HT1080 (cell line): ENCODE results near the gene TBXA2R. TPM values are rescaled to one million over a fixed set of nuclear protein-coding genes. Genes with fewer than 3 reads are reported as not detected.

Source experiments
- DNase-seq: peaks from one replicate; pipeline ENCODE4 v3.0.0-alpha.2; 2015; ENCODE audit warnings: low read depth
- total RNA-seq: library from RNA; depleted of rRNA; stranded (reverse); fragments of >200 nt; shearing (Covaris generic); gene quantifications from 2 replicates; pipeline ENCODE4 v1.2.3, GENCODE V29; 2014

TBXA2R gene
- total RNA-seq, 1 experiment from 2014 or later: 0.96 TPM

DNA sequence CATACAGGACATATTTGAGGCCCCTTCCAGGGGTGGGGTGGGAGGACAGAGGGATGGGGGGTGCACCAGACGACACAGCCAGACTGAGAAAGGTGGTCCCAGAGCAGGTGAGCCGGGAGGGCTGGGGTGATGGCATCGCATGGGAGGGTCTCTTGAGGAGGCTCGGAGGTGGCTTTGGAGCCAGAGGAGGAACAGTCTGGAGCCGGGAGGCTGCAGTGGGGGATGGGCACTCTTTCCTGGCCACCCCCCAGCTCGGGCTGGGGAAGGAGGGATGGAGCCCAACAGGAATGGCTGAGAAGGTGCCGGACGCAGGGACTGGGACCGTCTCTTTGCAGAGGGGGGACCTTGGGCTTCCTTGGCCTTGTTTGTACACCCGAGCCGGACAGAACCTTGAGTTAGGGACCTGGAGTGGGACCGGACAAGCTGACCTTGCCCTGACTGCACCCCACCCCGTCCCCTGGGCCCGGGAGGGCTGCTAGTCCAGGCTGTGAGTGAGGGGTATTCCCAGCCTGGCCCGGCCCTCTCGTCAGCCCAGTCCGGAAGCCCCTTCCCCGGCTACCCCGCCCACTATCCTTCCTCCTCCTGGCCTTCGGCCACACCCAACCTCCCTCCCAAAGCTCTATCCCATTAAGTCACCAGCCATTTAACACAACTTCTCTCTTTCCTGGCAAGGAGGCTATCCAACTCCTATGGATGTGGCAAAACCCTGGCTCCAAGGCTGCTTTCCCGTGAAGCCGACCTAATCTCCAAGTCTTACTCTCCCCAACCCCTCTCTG is 816 bp upstream of the TBXA2R start:
- peak; percentile 59 for DNase-seq

DNA sequence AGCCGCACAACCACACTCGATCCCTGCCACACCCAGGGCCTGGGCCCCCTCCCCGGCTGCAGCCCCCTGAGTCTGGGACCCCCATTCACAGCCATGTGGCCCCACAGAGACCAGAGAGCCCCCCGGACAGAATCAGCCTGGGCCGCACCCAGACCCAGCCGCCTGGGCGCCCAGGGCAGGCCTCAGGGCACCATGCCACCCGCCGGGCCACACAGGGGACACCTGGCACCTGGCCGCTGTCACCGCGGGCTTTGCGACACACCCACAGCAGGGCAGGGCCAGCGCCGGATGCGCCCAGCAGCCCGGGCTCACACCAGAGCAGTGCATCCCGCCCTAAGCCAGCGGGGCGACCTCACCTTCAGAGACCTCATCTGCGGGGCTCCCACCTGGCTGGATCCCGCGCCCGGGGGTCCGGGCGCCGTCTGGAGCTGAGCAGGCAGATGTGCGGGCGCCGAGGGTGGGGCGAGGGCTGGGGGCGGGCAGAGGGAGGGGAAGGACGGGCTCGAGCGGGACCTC is 443 bp downstream of the TBXA2R start:
- DNase-seq: no peak

DNA sequence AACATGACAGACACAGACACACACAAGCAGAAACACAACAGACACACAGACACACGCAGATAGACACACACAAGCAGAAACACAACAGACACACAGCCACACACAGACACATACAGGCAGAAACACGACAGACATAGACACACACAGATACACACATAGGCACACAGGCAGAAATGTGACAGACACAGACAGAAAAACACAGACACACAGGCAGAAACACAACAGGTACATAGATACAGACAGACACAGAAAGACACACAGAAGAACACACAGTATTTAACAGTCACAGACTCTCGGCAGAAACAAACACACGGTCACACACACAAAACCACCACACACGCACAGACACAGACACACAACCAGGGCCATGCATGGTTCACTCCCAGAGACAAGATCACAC is 905 bp downstream of the TBXA2R start:
- DNase-seq: no peak

DNA sequence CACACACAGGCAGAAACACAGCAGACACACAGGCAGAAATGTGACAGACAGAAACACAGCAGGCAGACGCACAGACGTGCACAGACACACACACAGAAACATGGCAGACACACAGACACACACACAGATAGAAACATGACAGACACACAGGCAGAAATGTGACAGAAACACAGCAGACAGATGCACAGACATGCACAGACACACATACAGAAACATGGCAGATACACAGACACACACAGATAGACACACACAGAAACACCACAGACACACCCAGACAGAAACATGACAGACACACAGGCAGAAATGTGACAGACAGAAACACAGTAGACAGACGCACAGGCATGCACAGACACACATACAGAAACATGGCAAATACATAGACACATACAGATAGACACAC is 1.3 kb downstream of the TBXA2R start:
- no peak for DNase-seq

DNA sequence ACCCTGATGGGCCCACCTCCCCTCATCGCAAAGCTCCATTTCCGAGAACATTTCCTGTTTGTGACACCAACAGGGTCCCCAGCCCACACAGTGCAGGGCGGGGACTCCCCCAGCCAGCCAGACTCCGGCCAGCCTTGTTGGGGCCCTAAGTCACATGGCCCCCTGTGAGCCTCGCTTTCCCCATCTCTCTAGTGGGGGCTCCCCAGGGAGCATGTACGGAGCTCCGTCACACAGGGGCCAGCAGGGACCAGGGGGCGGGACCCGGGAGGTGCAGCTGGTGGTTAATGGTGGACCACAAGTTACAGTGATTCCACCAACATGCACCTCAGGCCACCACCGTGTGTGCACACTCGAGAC is 1.7 kb downstream of the TBXA2R start:
- DNase-seq: no peak

DNA sequence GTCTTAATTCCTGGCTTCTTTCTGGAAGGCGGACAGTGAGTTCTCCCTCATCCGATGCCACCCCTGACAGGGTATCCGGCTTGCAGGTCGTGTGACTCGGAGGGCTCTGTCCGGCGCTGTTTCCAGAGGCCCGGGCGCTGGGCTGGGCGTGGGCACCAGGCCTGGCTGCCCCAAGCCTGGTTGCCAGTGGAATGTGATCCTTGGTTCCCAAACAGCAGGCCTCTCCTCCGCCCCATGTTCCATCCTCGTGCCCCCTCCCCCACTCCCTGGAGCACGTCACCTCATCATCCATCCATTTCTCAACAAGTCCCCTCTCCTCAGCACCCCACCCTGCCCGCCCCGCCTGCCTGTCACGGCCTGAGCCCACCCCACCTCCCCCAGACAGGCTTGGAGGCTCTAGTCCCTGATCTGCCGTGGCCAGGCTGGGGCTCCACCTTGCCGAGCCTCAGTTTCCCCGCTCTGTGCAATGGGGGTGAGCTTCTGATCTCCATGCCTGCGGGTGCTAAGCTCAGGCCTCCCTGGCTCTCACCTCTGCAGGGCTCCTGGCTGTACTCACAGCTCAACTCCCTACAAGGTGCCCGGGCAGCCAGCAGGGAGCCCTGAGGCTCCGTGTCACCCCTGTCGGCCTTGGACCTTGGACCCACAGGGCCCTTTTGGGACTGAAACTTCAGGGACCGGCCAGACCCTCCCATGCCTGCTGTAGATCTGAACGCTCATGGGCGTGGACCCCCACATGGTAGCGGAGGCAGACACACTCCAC is 2.3 kb downstream of the TBXA2R start:
- no peak for DNase-seq

DNA sequence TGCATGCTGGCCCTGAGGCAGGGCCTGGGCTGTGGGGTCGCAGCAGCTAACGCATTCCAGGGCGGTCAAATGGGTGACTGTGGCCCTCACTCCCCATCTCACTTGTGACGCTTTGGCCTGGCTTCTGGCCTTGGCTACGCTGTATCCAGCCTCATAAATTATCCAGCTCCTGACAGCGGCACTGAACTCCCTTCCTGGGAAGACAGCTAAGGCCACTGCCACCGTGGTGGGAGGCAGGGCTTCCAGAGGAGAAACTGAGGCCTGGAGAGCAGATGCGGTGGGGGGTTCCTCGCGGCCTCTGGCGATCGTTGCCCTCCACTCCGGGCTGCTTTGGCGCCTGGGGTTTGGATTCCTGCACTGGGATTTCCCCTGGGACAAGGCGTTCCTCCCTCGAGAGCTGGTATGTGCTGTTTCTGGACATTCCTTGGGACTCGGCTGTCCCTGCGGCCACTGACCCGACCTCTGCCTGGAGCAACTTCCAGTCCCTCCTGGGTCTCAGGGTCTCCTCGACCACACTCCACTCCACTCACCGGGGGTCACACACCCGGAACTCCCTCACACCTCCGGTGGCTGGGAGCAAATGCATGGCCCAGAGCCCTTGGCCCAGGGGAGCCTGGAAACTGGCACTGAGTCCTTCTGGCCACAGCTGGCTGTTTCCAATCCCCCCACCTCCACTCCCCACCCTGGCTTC is 3.4 kb downstream of the TBXA2R start:
- DNase-seq: no peak

DNA sequence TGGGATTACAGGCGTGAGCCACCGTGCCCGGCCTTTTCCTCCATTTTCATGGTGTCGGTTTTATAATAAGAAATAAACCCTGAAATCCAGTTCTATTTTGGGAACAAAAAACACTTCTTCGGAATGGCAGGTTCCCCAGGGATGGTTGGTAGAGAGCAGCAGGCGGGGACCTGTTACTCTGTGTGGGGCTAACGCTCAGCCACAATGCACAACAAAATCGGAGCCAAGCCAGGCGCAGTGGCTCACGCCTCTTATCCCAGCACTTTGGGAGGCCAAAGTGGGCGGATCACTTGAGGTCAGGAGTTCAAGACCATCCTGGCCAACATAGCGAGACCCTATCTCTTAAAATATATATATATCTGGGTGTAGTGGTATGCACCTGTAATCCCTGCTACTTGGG is 5.7 kb downstream of the TBXA2R start:
- DNase-seq: no peak

DNA sequence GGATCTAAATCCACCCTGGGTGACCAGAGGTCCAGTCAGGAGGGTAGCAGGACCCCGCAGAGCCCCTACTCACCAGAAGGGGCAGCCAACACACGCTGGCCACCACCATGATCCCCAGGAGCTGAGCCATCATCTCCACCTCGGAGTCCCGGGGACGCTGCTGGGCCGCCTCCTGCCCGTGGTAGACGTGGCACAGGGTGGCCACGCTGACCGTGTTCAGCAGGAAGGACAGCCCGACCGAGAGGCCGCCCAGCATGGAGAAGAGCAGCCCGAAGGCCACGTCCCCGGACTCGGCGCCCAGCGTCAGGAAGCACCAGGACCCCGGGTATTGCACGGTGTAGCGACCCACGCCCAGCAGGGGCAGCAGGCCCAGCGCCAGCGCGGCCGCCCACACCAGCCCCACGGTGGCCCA is 6.9 kb downstream of the TBXA2R start:
- no peak for DNase-seq

DNA sequence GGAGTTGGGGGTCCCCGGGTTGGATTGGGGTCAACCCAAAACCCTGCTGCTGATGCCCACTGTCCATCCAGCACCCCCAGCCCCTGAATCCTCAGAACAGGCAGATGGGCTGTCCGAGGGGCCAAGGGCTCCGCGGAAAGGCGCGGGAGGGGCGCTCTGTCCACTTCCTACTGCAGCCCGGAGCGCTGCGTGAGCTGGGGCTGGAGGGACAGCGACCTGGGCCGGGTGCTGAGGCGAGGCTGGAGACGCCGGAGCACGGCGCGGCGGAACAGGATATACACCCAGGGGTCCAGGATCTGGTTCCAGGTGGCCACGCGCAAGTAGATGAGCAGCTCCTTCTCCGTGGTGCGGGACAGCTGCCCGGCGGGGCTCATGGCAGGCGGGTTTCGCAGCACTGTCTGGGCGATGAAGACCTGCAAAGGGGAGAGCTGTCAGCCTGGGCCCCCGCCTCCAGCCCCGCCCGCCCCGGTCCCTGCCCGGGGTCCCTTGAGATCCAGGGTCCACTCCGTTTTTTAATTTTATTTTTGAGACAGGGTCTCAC is 11.1 kb downstream of the TBXA2R start:
- no peak for DNase-seq

DNA sequence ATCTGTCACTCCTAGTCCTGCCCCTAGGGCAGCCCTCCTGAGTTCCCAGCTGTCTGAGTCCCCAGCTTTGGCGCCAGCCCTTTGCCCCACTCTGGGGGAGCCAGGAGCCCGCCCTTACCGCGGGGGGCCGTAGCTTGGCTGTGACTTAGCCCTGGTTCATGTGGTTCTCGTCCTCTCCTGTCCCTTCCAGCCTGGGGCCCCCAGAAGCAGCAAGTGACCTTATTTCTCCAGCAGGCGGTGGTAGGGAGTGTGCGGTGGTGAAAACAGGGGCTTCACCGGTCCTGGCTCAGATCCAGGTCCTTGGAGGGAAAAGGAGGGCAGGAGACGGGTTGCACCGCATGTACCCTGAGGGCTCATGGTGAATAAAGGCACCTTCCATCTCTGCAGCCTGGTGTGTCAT is 13.5 kb downstream of the TBXA2R start:
- no peak for DNase-seq

DNA sequence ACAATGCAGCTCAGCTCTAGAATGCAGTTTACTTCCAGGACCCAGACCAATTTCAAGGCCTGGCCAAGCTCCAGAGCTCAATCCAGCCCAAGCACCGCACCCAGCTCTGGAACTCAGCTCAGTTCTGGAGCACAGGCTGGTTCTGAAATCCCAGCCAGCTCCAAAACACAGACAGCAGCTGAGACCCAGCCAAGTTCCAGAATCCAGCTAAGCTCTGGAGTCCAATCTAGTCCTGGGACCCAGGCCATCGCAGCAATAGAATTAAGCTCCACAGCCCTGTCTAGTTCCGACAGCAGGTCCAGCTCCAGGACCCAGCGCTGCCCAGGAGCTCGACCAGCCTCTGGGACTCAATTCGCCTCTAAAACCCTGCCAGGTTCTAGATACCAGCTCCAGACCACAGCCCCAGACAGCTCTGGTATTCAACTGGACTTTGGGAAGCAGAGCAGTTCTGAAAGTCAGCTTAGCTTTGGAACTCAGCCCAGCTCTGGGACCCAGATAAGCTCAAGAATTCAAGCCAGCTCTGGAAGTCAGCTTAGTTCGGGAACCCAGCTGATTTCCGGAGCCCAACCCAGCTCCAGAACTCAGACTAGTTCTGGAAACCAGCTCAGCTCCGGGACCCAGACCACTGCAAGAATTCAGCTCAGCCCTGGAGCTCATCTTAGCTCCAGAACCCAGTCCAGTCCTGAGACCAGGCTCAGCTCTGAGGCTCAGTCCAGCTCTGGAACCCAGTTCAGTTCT is 14.6 kb downstream of the TBXA2R start:
- DNase-seq: no peak

DNA sequence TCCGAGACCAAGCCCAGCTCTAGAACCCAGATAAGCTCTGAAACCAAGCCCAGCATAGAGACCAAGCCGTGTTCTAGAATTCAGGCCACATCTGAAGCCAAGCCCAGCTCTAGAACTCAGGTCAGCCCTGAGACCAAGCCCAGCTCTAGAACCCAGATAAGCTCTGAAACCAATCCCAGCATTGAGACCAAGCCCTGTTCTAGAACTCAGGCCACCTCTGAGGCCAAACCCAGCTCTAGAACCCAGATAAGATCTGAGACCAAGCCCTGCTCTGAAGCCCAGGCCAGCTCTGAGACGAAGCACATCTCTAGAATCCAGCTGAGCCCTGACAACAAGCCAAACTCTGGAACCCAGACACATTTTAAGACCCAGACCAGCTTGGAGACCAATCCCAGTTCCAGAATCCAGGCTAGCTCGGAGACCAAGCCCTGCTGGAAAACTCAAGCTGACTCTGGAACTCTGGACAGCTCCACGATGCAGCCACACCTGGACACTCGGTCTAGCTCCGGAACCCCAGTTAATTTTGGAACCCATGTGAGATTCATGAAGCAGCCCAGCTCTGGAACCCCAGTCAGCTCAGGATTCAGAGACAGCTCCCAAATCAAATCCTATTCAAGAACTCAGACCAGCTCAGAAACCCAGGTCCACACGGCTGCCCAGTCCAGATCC is 15.6 kb downstream of the TBXA2R start:
- DNase-seq: no peak

DNA sequence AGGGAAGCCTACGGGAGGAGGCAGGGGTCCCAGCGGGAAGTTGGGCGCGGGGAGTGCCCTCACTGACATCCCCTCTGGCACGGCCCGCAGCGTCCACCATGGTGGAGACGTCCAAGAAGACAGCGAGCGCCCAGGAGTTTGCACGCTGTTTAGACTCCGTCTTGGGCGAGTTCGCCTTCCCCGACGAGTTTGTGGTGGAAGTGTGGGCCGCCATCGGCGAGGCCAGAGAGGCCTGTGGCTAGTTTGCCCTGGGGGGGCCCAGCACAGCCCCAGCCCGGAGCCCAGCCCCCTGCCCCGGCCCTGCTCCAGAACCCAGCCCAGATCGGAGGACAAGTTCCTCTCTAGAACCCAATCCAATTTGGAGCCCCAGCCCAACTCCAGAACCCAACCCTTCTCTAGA is 16.7 kb downstream of the TBXA2R start:
- DNase-seq: no peak

DNA sequence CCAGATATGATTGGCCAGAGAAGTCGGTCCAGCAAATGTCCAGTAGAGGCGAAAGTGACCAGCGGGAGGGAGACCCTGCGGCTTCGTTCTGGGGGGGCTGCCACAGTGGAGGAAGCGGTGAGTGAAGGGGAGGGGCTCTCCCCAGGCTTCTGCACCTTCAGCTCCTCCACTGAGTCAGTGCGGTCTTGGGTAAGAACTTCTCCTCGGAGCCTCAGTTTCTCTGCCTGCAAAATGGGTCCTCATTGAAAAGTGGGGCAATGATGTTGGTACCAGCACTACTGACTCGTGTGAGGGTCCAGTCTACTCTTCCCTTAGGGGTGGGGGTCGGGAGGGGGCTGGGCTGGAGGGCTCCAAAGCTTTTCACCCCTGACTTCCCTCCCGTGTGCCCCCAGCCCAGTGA is 17.2 kb downstream of the TBXA2R start:
- no peak for DNase-seq

DNA sequence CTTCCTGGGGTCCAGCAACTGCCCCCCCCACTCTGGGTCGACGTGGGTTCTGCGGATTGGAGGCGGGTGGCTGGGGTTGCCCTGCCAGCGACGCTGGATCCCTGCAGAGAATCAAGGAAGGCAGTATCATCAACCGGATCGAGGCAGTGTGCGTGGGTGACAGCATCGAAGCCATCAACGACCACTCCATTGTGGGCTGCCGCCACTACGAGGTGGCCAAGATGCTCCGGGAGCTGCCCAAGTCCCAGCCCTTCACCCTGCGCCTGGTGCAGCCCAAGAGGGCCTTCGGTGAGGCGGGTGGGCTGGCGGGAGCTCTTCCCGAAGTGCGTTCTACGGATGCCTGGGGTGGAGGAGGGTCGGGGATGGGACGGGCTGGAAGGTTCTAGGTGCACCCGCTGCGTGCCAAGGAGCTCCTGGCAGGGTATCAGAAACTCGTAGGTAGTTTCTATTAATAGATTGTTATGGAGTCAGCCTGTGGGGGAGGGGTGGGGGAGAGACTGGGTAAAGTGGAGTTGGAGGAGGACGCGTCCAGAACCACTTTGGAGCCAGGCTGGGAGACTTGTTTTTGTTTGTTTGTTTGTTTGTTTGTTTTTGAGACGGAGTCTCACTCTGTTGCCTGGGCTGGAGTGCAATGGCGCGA is 19.8 kb downstream of the TBXA2R start:
- no peak for DNase-seq

DNA sequence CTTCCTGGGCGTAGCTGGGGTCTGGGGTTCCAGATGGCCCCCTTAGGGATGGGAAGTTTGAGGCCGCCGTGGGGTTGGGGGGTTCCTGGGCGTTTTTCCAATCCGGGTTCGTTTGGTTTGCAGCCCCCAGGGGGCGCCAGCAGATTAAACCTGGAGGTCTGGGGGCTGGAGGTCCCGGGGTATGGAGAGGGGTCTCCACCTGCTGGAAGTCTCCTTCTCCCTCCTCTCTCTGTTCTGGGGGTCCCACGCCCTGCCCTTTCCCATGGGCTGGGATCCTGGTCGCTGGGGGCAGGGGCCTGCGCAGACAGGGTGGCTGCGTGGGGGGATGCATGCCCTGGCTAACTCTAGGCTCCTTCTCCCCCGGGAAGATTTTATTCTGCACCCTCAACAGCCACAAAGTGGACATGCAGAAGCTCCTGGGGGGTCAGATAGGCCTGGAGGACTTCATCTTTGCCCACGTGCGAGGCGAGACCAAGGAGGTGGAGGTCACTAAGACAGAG is 20.5 kb downstream of the TBXA2R start:
- DNase-seq: no peak

DNA sequence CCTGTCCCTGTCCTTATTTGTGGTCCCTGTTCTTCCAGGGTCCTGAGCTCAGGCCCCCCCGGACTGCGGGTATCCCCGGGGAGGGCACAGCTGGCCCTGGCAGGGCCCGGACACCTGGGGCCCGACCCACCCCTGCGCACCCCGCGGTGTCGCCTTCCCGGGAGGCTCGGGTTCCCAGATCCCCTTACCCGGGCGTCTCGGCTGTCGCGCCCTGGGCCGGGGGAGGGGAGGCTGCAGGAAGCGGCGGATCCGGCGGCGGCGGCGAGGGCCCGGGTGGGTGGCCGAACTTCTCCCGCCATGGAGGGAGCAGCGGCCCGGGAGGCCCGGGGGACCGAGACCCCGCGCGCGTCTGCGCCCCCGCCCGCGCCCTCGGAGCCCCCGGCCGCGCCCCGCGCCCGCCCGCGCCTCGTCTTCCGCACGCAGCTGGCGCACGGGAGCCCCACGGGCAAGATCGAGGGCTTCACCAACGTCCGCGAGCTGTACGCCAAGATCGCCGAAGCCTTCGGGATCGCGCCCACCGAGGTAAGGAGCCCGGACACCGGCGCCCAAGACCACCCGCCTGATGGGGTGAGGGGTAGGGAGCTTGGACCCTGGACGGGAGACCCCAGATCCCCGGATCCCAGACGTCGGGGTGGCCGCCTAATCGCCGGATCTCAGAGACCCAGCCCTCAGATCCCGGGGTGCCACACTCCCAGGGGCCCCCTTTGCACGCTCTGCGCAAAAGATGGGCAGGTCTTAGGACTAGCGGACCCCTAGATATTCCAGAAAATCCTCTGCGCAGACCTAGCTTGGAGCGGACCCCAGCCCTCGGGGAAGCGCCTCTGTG is 21.2 kb downstream of the TBXA2R start, which contains the start of gene GIPC3:
Gene GIPC3, plus strand, starts transcription at position 178 of the 826 bp plus-strand sequence. Its CDS starts 120 bp downstream, at position 298.
- no peak for DNase-seq
